GM23338 (cell line): Measurements from ENCODE around the gene KDM6A. TPM values are rescaled to one million over a fixed set of nuclear protein-coding genes. Genes with fewer than 3 reads are reported as not detected.
"Not testable (repeated sequence)": the region's sequence is repeated elsewhere in the genome, so short reads cannot be mapped to it uniquely, and the experiment has no call there.

Experiments
- ATAC-seq: fragments of 200-7000 bp; cut with Tn5 transposase; 3 replicates; pipeline ENCODE4 v1.9.1; 2020
- DNase-seq: peaks from one replicate; pipeline ENCODE4 v3.0.0-alpha.2; 2015; ENCODE audit warnings: low spot score
- H2AFZ ChIP-seq: fragments of 200-600 bp; sonication (generic); 2 replicates; pipeline ENCODE4 v1.8.0; 2016; ENCODE audit warnings: antibody characterized with exemption, mild to moderate bottlenecking, moderate library complexity
- H3F3A ChIP-seq: fragments of 200-600 bp; sonication (generic); replicated peaks from 2 replicates; pipeline ENCODE4 v1.8.0; 2017; ENCODE audit warnings: antibody characterized with exemption, mixed run types, low read depth
- H3K27ac ChIP-seq: fragments of 200-600 bp; sonication (generic); 2 replicates; pipeline ENCODE4 v1.6.1; 2016; ENCODE audit warnings: low read depth
- H3K27me3 ChIP-seq: fragments of 200-600 bp; sonication (generic); 2 replicates; pipeline ENCODE4 v1.8.0; 2016; ENCODE audit warnings: mild to moderate bottlenecking, mixed run types, moderate library complexity; ENCODE audit not compliant: insufficient read depth
- H3K36me3 ChIP-seq: fragments of 200-600 bp; sonication (generic); 2 replicates; pipeline ENCODE4 v1.8.0; 2016; ENCODE audit warnings: mild to moderate bottlenecking; ENCODE audit not compliant: insufficient read depth
- H3K4me1 ChIP-seq: fragments of 200-600 bp; sonication (generic); 2 replicates; pipeline ENCODE4 v1.8.0; 2016; ENCODE audit warnings: mild to moderate bottlenecking, moderate library complexity; ENCODE audit not compliant: insufficient read depth
- H3K4me2 ChIP-seq: fragments of 200-600 bp; sonication (generic); 2 replicates; pipeline ENCODE4 v1.7.1; 2017; ENCODE audit warnings: mixed run types
- H3K4me3 ChIP-seq: fragments of 200-600 bp; sonication (generic); 2 replicates; pipeline ENCODE4 v1.6.1; 2016; ENCODE audit warnings: mixed run types
- H3K79me2 ChIP-seq: fragments of 200-600 bp; sonication (generic); replicated peaks from 2 replicates; pipeline ENCODE4 v1.8.0; 2017; ENCODE audit warnings: mild to moderate bottlenecking; ENCODE audit not compliant: insufficient read depth
- H3K9me2 ChIP-seq: fragments of 200-600 bp; sonication (generic); 2 replicates; pipeline ENCODE4 v1.8.0; 2017; ENCODE audit not compliant: insufficient read depth
- H4K20me1 ChIP-seq: fragments of 200-600 bp; sonication (generic); replicated peaks from 2 replicates; pipeline ENCODE4 v1.8.0; 2017; ENCODE audit warnings: mild to moderate bottlenecking; ENCODE audit not compliant: insufficient read depth
- H3K27ac Mint-ChIP-seq: 2 replicates; pipeline ENCODE4 v1.8.0; 2020; ENCODE audit warnings: inconsistent platforms, mild to moderate bottlenecking, moderate library complexity, mixed read lengths
- H3K27me3 Mint-ChIP-seq: 3 replicates; pipeline ENCODE4 v1.8.0; 2022; ENCODE audit warnings: low read depth, mild to moderate bottlenecking, moderate library complexity, mixed read lengths, inconsistent platforms; ENCODE audit not compliant: insufficient read depth, poor library complexity
- H3K36me3 Mint-ChIP-seq: 3 replicates; pipeline ENCODE4 v1.8.0; 2021; ENCODE audit warnings: low read depth, mild to moderate bottlenecking, inconsistent platforms, moderate library complexity, mixed read lengths
- H3K4me1 Mint-ChIP-seq: 3 replicates; pipeline ENCODE4 v1.8.0; 2020; ENCODE audit warnings: mild to moderate bottlenecking, inconsistent platforms, mixed read lengths
- H3K4me3 Mint-ChIP-seq: 3 replicates; pipeline ENCODE4 v1.8.0; 2021; ENCODE audit warnings: moderate library complexity, mild to moderate bottlenecking, inconsistent platforms, mixed read lengths
- H3K9me3 Mint-ChIP-seq: 3 replicates; pipeline ENCODE4 v1.8.0; 2020; ENCODE audit warnings: moderate library complexity, mild to moderate bottlenecking, inconsistent platforms, mixed read lengths
- CREB1 ChIP-seq: fragments of 250-450 bp; sonication (Bioruptor Pico); IDR thresholded peaks from 2 replicates; pipeline ENCODE4 v1.5.0; 2020; ENCODE audit warnings: low read depth, mild to moderate bottlenecking, moderate library complexity
- ETS1 ChIP-seq: IDR thresholded peaks from 2 replicates; pipeline ENCODE4 v1.6.1; 2016; ENCODE audit warnings: antibody characterized with exemption
- EZH2 ChIP-seq: fragments of 200-600 bp; sonication (generic); IDR thresholded peaks from one replicate; pipeline ENCODE4 v1.8.0; 2017; ENCODE audit warnings: antibody characterized with exemption, mild to moderate bottlenecking, low read depth; ENCODE audit not compliant: unreplicated experiment
- POLR2AphosphoS5 ChIP-seq: IDR thresholded peaks from 2 replicates; pipeline ENCODE4 v1.6.1; 2016; ENCODE audit warnings: antibody characterized with exemption, low read depth
- polyA plus RNA-seq: library from polyadenylated mRNA; unstranded; fragments of >200 nt; fragmentation: Nextera tagmentation; extraction: Ambion mirVana; gene quantifications from 2 replicates; pipeline ENCODE4 v1.2.1, GENCODE V29; 2016
- total RNA-seq: library from RNA; depleted of rRNA; stranded (reverse); fragments of >200 nt; shearing (Covaris generic); gene quantifications from 2 replicates; pipeline ENCODE4 v1.2.3, GENCODE V29; 2014
- TF ChIP-seq, protein P1 (sequence below), 2 experiments: fragments of 200-600 bp in 1 of 2; sonication (generic) in 1 of 2; conservative IDR thresholded peaks; 2 replicates each; pipeline versions ENCODE4 v1.5.1 to v1.6.1; 2016 to 2017; ENCODE audit warnings: antibody characterized with exemption in 2 of 2, low read depth in 2 of 2, mild to moderate bottlenecking in 2 of 2, moderate library complexity in 1 of 2

KDM6A gene
- total and polyA plus RNA-seq, 2 experiments from 2014 or later: 22.8 to 102 TPM

GRCh38 chrX:44950471-44951366, 77.7 kb downstream of the KDM6A start:
- not testable (repeated sequence) for H3F3A ChIP-seq, H3K36me3 ChIP-seq, H4K20me1 ChIP-seq, H3K27me3 ChIP-seq, H3K9me2 ChIP-seq, H3K9me3 Mint-ChIP-seq, H2AFZ ChIP-seq
- H3K4me3 ChIP-seq: peak overlapping the region; percentile 53
- ATAC-seq (peak; percentile 30), DNase-seq (peak; percentile 69)
- Mint-ChIP-seq H3K4me3 (peak overlapping the region; percentile 91), H3K4me1 (peaks cover 44% of the 10 kb centered on the region; the same call in 2 of the 3 replicates), H3K36me3 (peaks cover 19% of the 10 kb centered on the region), H3K27ac (peak overlapping the region; percentile 99), H3K27me3 (peaks cover 16% of the 10 kb centered on the region)
- TF ChIP-seq CREB1 (CRISPR knock-in tag): 0 out of 2 replicates have a peak, but pooled peaks have one; percentile 23
- peak; percentile 73 for TF ChIP-seq POLR2AphosphoS5
- H3K79me2 ChIP-seq: peaks cover 95% of the 10 kb centered on the region
- H3K27ac ChIP-seq: peak overlapping the region; percentile 99
- peak overlapping the region; percentile 72 for H3K4me2 ChIP-seq
- peaks cover 16% of the 10 kb centered on the region for H3K4me1 ChIP-seq

- Histone ChIP-seq H4K20me1 (peaks cover 12% of the 10 kb centered on the region; the same call in 1 of the 2 replicates), H2AFZ (no peak overlapping the region), H3K4me2 (peak overlapping the region; percentile 72), H3K27me3 (no peaks in the 10 kb centered on the region), H3K4me3 (peak overlapping the region; percentile 53), H3F3A (no peaks in the 10 kb centered on the region), H3K27ac (peak overlapping the region; percentile 88), H3K79me2 (peaks cover 95% of the 10 kb centered on the region), H3K9me2 (no peaks in the 10 kb centered on the region), H3K4me1 (peaks cover 16% of the 10 kb centered on the region), H3K36me3 (no peaks in the 10 kb centered on the region)
- Mint-ChIP-seq H3K27me3 (peaks cover 16% of the 10 kb centered on the region), H3K27ac (peak overlapping the region; percentile 99), H3K36me3 (peaks cover 19% of the 10 kb centered on the region), H3K4me3 (peak overlapping the region; percentile 91), H3K9me3 (peaks cover 3% of the 10 kb centered on the region; the same call in 1 of the 3 replicates), H3K4me1 (peaks cover 45% of the 10 kb centered on the region; the same call in 2 of the 3 replicates)
- DNase-seq: no peak
- no peak for TF ChIP-seq CREB1 (CRISPR knock-in tag)
- no peak for TF ChIP-seq POLR2AphosphoS5
- TF ChIP-seq ETS1: no peak
- TF ChIP-seq EZH2: no peak
- peak; percentile 26 for ATAC-seq
These were observed 78.6 kb downstream of the KDM6A start for GRCh38 chrX:44951572-44952067.

DNA sequence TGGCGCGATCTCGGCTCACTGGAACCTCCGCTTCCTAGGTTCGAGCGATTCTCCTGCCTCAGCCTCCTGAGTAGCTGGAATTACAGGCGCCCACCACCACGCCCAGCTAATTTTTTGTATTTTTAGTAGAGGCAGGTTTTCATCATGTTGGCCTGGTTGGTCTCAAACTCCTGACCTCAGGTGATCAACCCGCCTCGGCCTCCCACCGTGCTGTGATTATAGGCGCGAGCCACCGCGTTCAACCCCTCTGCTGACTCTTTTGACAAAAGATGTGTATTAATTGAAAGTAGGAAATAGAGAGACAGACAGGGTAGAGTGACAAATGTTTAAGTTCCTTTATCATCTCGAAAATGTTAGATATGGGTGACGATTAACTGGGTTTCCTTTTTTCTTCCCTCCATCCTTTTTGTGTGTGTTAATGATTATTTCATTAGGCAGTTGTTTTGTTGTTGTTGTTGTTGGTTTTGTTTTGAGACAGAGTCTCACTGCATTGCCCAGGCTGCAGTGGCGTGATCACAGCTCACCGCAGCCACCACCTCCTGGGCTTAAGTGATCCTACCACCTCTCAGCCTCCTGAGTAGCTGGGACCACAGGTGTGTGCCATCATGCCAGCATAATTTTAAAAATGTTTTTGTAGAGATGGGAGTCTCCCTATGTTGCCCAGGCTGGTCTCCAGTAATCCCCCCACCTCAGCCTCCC, 79.5 kb downstream of the KDM6A start:
- Mint-ChIP-seq H3K4me1 (peaks cover 43% of the 10 kb centered on the region; the same call in 2 of the 3 replicates), H3K36me3 (peaks cover 19% of the 10 kb centered on the region), H3K27ac (peak overlapping the region; percentile 84), H3K27me3 (peaks cover 13% of the 10 kb centered on the region), H3K9me3 (peaks cover 3% of the 10 kb centered on the region; the same call in 1 of the 3 replicates), H3K4me3 (peak overlapping the region; percentile 91)
- peaks cover 16% of the 10 kb centered on the region; the same call in 1 of the 2 replicates for H4K20me1 ChIP-seq
- peak overlapping the region; percentile 53 for H3K4me3 ChIP-seq
- H3K36me3 ChIP-seq: no peaks in the 10 kb centered on the region
- no peak overlapping the region for H2AFZ ChIP-seq
- no peaks in the 10 kb centered on the region for H3K9me2 ChIP-seq
- peak overlapping the region; percentile 72 for H3K4me2 ChIP-seq
- DNase-seq: no peak
- no peaks in the 10 kb centered on the region for H3F3A ChIP-seq
- peaks cover 95% of the 10 kb centered on the region for H3K79me2 ChIP-seq
- no peak for ATAC-seq
- peaks cover 16% of the 10 kb centered on the region for H3K4me1 ChIP-seq
- H3K27me3 ChIP-seq: no peaks in the 10 kb centered on the region
- peak overlapping the region; percentile 88 for H3K27ac ChIP-seq
- TF ChIP-seq, protein P1, sequence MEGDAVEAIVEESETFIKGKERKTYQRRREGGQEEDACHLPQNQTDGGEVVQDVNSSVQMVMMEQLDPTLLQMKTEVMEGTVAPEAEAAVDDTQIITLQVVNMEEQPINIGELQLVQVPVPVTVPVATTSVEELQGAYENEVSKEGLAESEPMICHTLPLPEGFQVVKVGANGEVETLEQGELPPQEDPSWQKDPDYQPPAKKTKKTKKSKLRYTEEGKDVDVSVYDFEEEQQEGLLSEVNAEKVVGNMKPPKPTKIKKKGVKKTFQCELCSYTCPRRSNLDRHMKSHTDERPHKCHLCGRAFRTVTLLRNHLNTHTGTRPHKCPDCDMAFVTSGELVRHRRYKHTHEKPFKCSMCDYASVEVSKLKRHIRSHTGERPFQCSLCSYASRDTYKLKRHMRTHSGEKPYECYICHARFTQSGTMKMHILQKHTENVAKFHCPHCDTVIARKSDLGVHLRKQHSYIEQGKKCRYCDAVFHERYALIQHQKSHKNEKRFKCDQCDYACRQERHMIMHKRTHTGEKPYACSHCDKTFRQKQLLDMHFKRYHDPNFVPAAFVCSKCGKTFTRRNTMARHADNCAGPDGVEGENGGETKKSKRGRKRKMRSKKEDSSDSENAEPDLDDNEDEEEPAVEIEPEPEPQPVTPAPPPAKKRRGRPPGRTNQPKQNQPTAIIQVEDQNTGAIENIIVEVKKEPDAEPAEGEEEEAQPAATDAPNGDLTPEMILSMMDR (conservative IDR thresholded peaks at IDR 0.05; ENCODE audit: low read depth in 2 of 2): no peak
- no peak for TF ChIP-seq POLR2AphosphoS5
- TF ChIP-seq CREB1 (CRISPR knock-in tag): no peak
